Activated CD4-positive, alpha-beta T cell treated with anti-CD3 and anti-CD28 coated beads for 36 hours (primary cell): ENCODE results near the gene STRADB. TPM values are rescaled to one million over a fixed set of nuclear protein-coding genes. Genes with fewer than 3 reads are reported as not detected.
"Not testable (repeated sequence)": the region's sequence is repeated elsewhere in the genome, so short reads cannot be mapped to it uniquely, and the experiment has no call there.

Experiments used
- ATAC-seq: fragments of 200-7000 bp; cut with Tn5 transposase; one replicate; pipeline ENCODE4 v1.10.0; 2021; ENCODE audit warnings: mild to moderate bottlenecking, moderate library complexity
- CTCF ChIA-PET: fragments of 350-600 bp; sonication (Branson Sonifier 250); formaldehyde crosslinking; loops from one replicate; lab custom pipeline; 2021; ENCODE audit warnings: antibody characterized with exemption; lab: Charles Lee
- POLR2A ChIA-PET: fragments of 350-600 bp; sonication (Branson Sonifier 250); formaldehyde crosslinking; loops from one replicate; lab custom pipeline; 2021; ENCODE audit warnings: antibody characterized with exemption, inconsistent platforms; lab: Charles Lee
- DNase-seq: peaks from one replicate; pipeline ENCODE4 v3.0.0-alpha.2; 2020
- H3K27ac Mint-ChIP-seq: one replicate; pipeline ENCODE4 v1.8.0; 2021; ENCODE audit warnings: mixed read lengths
- H3K27me3 Mint-ChIP-seq: one replicate; pipeline ENCODE4 v1.8.0; 2021; ENCODE audit warnings: mixed read lengths
- H3K36me3 Mint-ChIP-seq: one replicate; pipeline ENCODE4 v1.8.0; 2021; ENCODE audit warnings: low read depth, mixed read lengths
- H3K4me1 Mint-ChIP-seq: one replicate; pipeline ENCODE4 v1.8.0; 2021; ENCODE audit warnings: mixed read lengths
- H3K4me3 Mint-ChIP-seq: one replicate; pipeline ENCODE4 v1.8.0; 2021; ENCODE audit warnings: mild to moderate bottlenecking, moderate library complexity, mixed read lengths
- H3K9me3 Mint-ChIP-seq: one replicate; pipeline ENCODE4 v1.8.0; 2021; ENCODE audit warnings: low read depth, mixed read lengths
- intact Hi-C, 2 experiments: fragments of 100-400 bp; cut with DNase I in 1 of 2; cut with micrococcal nuclease in 1 of 2; formaldehyde crosslinking; loops; one replicate each; pipeline versions ENCODE4 v1.14.2 to v1.15.1; 2022 to 2024; cut with DNase I, micrococcal nuclease
- total RNA-seq, 2 experiments: library from RNA; stranded (reverse); gene quantifications; one replicate each; pipeline ENCODE4 v1.2.3, GENCODE V29; 2021

STRADB gene
- total RNA-seq, 2 experiments from 2014 or later, result 20.5 to 21.8 TPM

DNA sequence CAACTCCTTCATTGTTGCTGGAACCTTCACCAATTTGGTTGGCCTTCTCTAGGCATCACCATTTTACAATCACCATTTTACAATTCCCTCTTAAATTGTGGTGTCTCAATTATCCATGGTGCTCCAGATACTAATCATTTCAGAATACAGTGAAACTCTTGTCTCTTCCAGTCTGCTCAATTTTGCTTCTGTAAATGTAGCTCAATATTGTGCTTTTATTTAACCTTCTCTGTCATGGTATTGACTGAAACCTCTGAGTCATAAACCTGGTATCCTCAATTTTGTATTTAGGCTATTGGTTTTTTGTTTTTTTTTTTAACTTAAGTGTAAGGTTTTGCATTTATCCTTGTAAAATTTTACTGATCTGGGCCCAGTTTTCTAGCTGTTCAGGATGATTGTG, 16.1 kb downstream of the STRADB start:
- peaks cover 3% of the 10 kb centered on the region for H3K4me1 Mint-ChIP-seq
- H3K27me3 Mint-ChIP-seq, result no peaks in the 10 kb centered on the region
- no peak for DNase-seq
- intact Hi-C loops, result no loop called here
- H3K36me3 Mint-ChIP-seq, result peaks cover 29% of the 10 kb centered on the region
- CTCF ChIA-PET, result interaction anchor here (1.7 kb wide), 1 partner anchor 15 kb away, joined by 7 read pairs; the partner anchor contains the start of gene STRADB
- POLR2A ChIA-PET, result no interaction called here
- H3K27ac Mint-ChIP-seq, result no peak overlapping the region
- no peaks in the 10 kb centered on the region for H3K9me3 Mint-ChIP-seq
- ATAC-seq, result no peak
- H3K4me3 Mint-ChIP-seq, result no peak overlapping the region

DNA sequence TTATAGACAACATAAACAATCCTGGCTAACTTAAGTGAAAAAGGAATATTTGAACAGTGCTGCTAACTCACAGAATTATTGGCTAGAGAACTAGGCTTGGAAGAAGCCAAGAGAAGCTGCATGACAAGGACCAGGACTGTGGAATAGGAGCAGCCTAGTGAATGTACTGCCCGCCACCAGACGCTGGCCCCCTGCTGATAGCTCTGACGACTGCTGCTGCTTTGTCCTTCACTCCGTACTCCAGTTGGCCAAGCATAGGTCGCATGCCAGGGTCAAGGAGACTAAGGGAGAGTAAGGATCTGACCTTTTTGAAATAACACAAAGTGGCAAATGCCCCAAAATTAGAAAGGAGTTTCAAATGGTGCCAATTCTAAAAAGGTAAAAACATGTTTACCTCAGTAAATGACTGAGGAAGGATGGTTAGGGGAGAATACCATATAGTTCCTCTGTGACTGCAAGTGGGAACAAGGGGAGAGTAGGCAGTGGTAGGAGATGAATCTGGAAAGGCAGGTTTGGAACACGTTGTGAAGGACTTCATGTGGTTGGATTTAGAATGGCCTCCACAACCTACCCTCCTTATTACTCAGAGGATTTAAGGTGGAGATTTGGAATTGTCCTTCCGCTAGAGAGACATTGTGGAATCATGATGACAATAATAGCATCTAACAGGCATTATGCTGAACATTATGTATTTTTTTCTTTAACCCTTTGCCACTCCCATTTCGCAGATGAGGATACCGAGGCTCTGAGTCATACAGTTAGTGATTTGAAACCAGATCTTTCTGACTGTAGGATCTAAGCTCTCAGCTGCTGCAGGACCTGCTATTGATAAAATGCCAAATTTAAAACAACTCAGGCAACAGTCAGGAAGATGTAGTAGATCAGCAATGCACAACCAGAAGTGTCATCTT, 19.5 kb downstream of the STRADB start:
- Mint-ChIP-seq H3K27ac (no peak overlapping the region), H3K36me3 (peaks cover 30% of the 10 kb centered on the region), H3K4me3 (no peak overlapping the region), H3K27me3 (no peaks in the 10 kb centered on the region), H3K4me1 (peaks cover 3% of the 10 kb centered on the region), H3K9me3 (no peaks in the 10 kb centered on the region)
- ChIA-PET CTCF (no interaction called here), POLR2A (no interaction called here)
- ATAC-seq (peak; percentile 47), DNase-seq (no peak)
- intact Hi-C loops, result no loop called here

DNA sequence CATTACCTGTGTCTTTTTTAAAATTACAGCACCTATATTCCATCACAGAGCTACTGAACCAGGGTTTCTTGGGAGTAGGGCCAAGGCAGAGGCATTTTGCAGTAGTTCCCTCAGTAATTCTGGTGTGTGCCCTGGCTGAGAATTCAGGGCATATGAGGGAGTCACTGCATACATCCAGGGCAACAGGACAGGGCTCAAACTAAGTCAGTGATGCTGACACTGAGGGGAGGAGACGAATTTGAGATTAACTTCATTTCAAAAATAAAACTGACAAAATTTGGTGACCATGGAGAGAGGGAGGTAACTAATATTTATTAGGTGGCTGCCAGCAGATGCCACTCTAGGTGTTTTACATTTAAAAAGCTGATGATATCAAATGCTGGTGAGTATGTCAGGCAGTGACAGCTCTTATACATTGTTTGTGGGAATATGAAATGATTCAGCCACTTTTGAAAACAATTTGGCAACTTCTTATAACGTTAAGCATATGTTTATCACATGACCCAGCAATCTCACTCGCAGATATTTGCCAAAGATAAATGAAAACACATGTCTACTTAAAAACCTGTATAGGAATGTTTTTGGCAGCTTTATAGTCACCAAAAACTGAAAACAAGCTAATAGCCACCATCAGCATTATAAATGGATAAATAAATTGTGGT, 20.3 kb downstream of the STRADB start:
- Mint-ChIP-seq H3K9me3 (no peaks in the 10 kb centered on the region), H3K4me3 (no peak overlapping the region), H3K4me1 (peaks cover 3% of the 10 kb centered on the region), H3K27me3 (no peaks in the 10 kb centered on the region), H3K36me3 (peaks cover 30% of the 10 kb centered on the region), H3K27ac (no peak overlapping the region)
- POLR2A ChIA-PET, result no interaction called here
- CTCF ChIA-PET, result no interaction called here
- intact Hi-C loops, result no loop called here
- DNase-seq (no peak), ATAC-seq (no peak)

DNA sequence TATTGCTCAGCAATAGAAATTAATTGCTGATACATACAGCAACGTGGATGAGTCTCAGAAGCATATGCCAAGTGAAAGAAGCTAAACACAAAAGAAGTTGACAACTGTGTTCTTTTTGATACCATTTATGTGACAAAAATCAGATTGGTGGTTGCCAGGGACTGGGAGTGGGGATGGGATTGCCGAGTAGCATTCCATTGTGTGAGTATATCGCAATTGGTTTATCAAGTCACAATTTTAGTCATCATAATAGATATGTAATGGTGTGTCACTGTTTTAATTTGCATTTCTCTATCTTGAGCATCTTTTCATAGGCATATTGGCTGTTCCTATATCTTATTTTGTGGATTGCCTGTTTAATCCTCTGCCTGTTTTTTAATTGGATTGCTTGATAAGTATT, 20.9 kb downstream of the STRADB start:
- H3K36me3 Mint-ChIP-seq, result peaks cover 30% of the 10 kb centered on the region
- POLR2A ChIA-PET, result no interaction called here
- CTCF ChIA-PET, result interaction anchor here (0.7 kb wide), 1 partner anchor 268 kb away, joined by 3 read pairs; no protein-coding TSS in a partner anchor
- H3K4me1 Mint-ChIP-seq, result peaks cover 3% of the 10 kb centered on the region
- no peaks in the 10 kb centered on the region for H3K9me3 Mint-ChIP-seq
- no peak for DNase-seq
- no peak overlapping the region for H3K4me3 Mint-ChIP-seq
- no peak overlapping the region for H3K27ac Mint-ChIP-seq
- H3K27me3 Mint-ChIP-seq, result no peaks in the 10 kb centered on the region
- intact Hi-C loops, result no loop called here
- ATAC-seq, result no peak

DNA sequence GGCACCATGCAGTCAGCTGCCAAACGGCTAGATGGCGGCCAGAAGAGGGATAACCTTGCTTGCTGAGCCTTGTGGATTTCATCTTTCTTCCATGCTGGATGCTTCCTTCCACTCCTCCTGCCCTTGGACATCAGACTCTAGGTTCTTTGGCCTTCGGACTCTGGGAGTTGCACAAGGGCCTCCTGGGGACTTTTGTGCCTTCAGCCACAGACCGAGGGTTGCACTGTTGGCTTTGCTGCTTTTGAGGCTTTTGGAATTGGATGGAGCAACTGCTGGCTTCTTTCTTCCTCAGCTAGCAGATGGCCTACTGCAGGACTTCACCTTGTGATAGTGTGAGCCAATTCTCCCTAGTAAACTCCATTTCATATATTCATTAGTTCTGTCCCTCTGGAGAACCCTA, 31.0 kb downstream of the STRADB start:
- ChIA-PET POLR2A (no interaction called here), CTCF (no interaction called here)
- H3K4me1 Mint-ChIP-seq, result no peaks in the 10 kb centered on the region
- no peak overlapping the region for H3K4me3 Mint-ChIP-seq
- intact Hi-C loops, result no loop called here
- ATAC-seq (no peak), DNase-seq (no peak)
- no peak overlapping the region for H3K27ac Mint-ChIP-seq
- H3K9me3 Mint-ChIP-seq, result no peaks in the 10 kb centered on the region
- H3K36me3 Mint-ChIP-seq, result peaks cover 7% of the 10 kb centered on the region
- no peaks in the 10 kb centered on the region for H3K27me3 Mint-ChIP-seq

DNA sequence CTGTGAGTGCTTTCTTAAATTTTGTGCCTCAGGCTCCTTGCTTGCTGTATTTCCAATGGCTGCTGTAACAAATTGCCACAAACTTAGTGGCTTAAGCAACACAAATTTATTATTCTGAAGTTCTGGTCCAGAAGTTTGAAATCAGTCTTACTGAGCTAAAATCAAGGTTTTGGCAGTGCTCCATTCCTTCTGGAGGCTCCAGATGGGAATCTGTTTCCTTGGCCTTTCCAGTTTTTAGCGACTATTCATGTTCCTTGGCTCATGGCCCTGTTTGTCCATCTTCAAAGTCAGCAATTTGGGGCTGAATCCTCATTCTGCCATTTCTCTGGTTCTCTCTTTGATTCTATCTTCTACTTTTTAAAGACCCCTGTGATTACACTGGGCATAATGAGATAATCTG, 31.8 kb downstream of the STRADB start:
- no peak for DNase-seq

DNA sequence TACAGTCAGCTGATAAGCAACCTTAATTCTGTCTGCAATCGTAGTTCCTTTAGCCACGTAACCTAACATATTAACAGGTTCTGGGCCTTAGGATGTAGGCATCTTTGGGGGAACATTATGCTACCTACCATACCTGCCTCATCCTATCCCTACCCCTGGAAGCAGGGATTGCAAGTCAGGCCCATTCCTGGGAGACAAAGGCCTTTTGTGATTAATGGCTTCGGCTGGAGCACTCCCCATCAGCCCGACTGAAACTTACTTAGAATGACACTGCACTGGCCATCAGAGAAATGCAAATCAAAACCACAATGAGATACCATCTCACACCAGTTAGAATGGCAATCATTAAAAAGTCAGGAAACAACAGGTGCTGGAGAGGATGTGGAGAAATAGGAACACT, 32.2 kb downstream of the STRADB start:
- CTCF ChIA-PET, H3K4me1 Mint-ChIP-seq, ATAC-seq, POLR2A ChIA-PET, H3K36me3 Mint-ChIP-seq, DNase-seq, H3K4me3 Mint-ChIP-seq, H3K9me3 Mint-ChIP-seq, H3K27me3 Mint-ChIP-seq, H3K27ac Mint-ChIP-seq, intact Hi-C loops: not testable (repeated sequence)

More for the DNA sequence above, 31.8 kb downstream of the STRADB start:
- intact Hi-C loops, result no loop called here
- POLR2A ChIA-PET, result no interaction called here
- Mint-ChIP-seq H3K27ac (no peak overlapping the region), H3K4me3 (no peak overlapping the region), H3K36me3 (peaks cover 5% of the 10 kb centered on the region), H3K27me3 (no peaks in the 10 kb centered on the region), H3K4me1 (no peaks in the 10 kb centered on the region), H3K9me3 (no peaks in the 10 kb centered on the region)
- ATAC-seq, result no peak
- CTCF ChIA-PET, result no interaction called here

DNA sequence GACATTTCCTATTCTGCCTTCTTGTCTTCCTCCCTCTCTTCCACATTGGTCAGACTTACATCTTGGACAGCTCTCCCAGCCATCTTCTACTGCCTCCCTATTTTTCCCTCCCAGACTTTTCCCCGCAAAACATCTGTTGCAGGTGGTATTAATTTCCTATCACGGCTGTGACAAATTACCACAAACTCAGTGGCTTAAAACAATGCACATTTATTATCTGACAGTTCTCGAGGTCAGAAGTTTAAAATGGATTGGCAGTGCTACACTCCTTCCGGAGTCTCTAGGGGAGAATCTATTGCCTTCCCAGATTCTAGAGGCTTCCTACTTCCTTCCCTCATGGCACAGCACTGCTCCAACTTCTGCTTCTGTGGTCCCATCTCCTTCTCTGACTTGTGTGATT, 33.3 kb downstream of the STRADB start:
- Mint-ChIP-seq H3K9me3 (no peaks in the 10 kb centered on the region), H3K36me3 (peaks cover 1% of the 10 kb centered on the region), H3K4me3 (no peak overlapping the region), H3K27ac (no peak overlapping the region), H3K27me3 (no peaks in the 10 kb centered on the region), H3K4me1 (no peaks in the 10 kb centered on the region)
- no peak for DNase-seq
- intact Hi-C loops, result no loop called here
- CTCF ChIA-PET, result interaction anchor here (1.2 to 1.6 kb wide), 3 partner anchors 9 to 114 kb away, joined by 3 to 4 read pairs (median 3); no protein-coding TSS in a partner anchor
- ATAC-seq, result no peak
- POLR2A ChIA-PET, result no interaction called here

DNA sequence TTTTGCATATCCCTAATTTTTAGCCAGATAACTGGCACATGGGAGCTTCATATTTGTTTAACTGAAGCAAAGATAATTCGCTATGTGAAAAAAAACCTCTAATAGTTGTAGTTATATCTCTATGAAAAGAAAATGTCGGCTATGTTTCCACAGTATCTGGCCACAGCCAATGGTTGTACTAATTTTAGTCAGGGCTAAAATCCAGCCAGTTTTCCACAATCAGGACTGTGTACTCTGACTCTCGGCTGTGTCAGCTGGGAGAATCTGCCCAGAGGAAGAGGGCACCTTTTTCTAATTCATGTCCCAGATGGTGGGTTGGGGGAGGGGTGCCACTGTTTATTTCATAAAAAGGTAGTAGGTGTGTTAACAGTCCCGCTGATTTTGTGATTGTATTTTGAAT, 38.8 kb downstream of the STRADB start:
- Mint-ChIP-seq H3K27me3 (no peaks in the 10 kb centered on the region), H3K27ac (no peak overlapping the region), H3K4me1 (no peaks in the 10 kb centered on the region), H3K4me3 (no peak overlapping the region), H3K36me3 (no peaks in the 10 kb centered on the region), H3K9me3 (no peaks in the 10 kb centered on the region)
- DNase-seq (no peak), ATAC-seq (no peak)
- intact Hi-C loops, result no loop called here
- CTCF ChIA-PET, result interaction anchor here (0.8 kb wide), 1 partner anchor 9 kb away, joined by 4 read pairs; no protein-coding TSS in a partner anchor
- POLR2A ChIA-PET, result no interaction called here

DNA sequence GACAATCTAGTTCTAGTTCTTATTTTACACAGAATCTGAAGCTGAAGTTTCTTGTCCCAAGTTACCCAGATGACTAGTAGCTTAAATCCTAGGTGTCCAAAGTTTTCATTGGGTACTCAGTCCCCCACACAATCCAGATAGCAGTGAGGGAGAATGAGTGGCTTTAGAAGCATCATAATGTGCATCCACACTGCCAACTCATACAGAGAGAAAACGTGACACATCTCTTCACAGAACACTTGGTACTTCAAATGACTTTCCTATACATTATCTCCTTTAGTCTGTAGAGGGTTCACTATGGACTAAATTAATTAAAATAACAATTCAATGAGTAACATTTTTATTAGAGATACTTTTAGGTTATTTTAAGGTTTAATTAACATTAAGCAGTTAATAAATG, 45.2 kb downstream of the STRADB start:
- POLR2A ChIA-PET, result no interaction called here
- H3K27ac Mint-ChIP-seq, result no peak overlapping the region
- no peak overlapping the region for H3K4me3 Mint-ChIP-seq
- no peak for DNase-seq
- no peaks in the 10 kb centered on the region for H3K4me1 Mint-ChIP-seq
- CTCF ChIA-PET, result no interaction called here
- H3K27me3 Mint-ChIP-seq, result no peaks in the 10 kb centered on the region
- ATAC-seq, result peak; percentile 70
- peaks cover 6% of the 10 kb centered on the region for H3K36me3 Mint-ChIP-seq
- intact Hi-C loops, result no loop called here
- peaks cover 4% of the 10 kb centered on the region for H3K9me3 Mint-ChIP-seq

DNA sequence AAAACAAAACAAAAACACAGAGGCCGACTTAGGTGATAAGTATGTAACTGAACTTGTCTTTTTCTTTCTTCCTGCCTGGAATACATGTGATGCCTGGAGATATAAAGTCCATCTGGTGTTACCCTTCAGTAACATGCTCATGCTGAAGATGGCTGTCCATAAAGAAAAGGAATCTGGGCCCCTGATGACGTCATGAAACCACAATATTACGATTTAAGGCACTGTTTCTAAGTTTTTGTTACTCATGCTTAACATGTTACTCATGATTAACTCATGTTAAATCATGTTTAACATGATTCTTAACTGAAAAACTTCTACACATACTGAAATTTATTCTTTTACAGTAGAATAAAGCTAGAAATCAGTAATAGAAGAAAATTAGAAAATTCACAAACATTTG, 49.0 kb downstream of the STRADB start:
- Mint-ChIP-seq H3K4me3 (no peak overlapping the region), H3K4me1 (no peaks in the 10 kb centered on the region), H3K27ac (no peak overlapping the region), H3K9me3 (peaks cover 19% of the 10 kb centered on the region), H3K36me3 (peaks cover 14% of the 10 kb centered on the region), H3K27me3 (no peaks in the 10 kb centered on the region)
- intact Hi-C loops, result no loop called here
- POLR2A ChIA-PET, result no interaction called here
- no peak for DNase-seq
- CTCF ChIA-PET, result no interaction called here
- ATAC-seq, result no peak
